AML-193 (cell line): Measurements from ENCODE around the gene SPP2.

Experiments
- DNase-seq, 2 experiments: peaks; one replicate each; lab custom pipeline; 2025; lab: John Stamatoyannopoulos, UW

Gene SPP2, protein sequence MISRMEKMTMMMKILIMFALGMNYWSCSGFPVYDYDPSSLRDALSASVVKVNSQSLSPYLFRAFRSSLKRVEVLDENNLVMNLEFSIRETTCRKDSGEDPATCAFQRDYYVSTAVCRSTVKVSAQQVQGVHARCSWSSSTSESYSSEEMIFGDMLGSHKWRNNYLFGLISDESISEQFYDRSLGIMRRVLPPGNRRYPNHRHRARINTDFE

DNA sequence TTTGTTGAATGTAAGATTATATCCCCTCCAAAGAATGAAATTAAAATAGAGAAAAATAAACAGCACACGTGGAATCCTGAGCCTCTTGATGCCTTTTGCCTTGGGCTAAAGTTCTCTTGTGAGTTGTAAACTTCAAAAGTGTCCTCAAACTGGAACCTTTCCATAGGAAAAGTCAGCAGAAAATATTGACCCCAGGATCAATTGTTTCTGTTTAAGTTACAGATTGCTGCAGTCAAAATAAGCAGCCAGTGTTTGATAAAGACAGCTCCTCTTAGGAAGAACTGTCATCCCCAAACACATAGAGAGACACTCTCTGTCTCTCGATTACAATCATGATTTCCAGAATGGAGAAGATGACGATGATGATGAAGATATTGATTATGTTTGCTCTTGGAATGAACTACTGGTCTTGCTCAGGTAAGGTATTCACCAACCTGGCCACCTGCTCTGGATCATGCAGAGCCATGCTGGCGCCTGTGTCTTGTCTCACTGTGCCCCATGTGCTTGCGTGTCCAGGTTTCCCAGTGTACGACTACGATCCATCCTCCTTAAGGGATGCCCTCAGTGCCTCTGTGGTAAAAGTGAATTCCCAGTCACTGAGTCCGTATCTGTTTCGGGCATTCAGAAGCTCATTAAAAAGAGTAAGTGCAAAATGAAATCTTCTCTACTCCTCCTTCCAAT, at the start of gene SPP2:
Gene SPP2 (plus strand): TSS at position 248 of the 681 bp plus-strand sequence. CDS start 85 bp downstream, at position 333.
- DNase-seq = no peak

DNA sequence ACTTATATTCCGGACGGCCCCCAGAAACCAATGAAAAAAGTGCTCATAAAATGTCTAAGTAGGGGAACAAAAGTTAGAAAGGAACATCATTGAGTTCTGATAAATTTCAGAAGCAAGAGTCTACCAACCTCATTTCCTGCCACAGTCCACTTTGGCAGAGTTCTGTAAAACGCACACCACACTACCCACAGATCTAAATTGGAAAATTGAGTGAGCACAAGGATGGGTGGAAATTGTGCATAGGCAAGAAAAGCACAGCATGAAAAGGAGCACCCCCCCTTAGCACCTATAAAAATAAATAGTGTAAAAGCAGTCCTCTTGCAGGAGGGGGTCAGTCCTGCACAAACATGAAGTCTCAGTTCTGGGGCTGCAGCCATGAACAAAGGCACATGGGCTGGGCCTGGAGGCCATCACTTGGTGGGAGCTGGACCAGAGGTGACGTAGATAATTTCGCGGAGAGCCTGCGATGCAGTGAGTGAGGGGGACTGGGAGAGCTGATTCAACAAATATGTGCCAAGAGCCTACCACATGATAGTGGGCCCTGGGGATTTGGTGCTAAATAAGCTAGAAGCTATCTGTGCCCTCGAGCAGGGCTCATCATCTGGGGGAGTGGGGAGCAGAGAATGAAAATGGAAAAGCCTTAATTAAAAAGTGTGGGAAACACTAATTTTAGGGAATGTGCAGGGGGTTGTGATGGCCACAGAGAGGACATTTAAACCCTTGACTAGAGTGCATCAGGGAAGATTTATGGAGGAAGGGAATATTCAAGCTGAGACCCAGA, 48.9 kb upstream of the SPP2 start:
- no peak for DNase-seq

DNA sequence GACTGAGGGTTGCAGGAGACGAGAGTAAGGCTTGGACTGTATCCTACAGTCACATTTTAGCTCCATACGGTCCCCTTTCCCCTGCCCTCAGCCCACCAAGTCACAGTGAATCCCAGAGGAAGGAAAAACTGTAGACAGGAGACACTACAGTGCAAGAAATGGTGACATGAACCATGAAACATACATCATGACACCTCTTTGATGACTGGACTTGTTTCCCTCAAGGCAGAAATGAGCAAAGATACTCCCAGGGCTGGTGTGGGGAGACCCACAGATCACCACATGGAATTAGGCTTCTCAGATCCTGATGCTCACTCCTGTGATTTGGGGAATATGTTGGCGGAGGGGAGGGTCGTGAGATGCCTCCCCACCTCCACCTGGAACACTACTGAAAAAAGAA, 48.2 kb upstream of the SPP2 start:
- DNase-seq = no peak

DNA sequence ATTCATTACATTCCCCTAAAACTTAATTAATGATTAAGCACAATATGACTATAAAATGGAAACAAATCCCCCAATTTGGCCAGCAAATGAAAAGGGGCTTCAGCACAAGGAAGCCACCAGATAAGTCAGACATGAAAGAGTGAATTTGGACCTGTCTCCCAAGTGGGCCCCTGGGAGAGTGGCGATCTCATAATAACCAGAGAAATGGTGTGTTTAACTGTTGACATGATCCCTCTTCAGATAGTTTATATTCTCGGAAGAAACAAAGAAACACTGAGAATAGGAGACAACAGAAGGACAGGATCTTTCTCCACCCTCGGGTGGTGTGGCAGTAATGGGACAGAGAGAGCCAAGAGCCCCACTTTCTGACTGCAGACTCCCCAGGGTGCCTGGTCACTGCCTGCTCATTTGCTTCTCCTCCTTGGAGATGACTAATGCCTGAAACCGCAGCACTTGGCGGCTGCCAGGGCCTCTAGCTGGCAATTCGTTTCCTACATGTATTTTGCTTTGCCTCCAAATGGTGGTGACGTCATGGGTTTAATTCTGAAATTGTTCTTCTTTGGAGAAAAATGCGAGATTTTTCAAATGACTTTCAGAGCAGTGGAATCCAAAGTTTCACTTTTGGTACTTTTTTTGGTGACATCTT, 46.4 kb upstream of the SPP2 start:
- no peak for DNase-seq

DNA sequence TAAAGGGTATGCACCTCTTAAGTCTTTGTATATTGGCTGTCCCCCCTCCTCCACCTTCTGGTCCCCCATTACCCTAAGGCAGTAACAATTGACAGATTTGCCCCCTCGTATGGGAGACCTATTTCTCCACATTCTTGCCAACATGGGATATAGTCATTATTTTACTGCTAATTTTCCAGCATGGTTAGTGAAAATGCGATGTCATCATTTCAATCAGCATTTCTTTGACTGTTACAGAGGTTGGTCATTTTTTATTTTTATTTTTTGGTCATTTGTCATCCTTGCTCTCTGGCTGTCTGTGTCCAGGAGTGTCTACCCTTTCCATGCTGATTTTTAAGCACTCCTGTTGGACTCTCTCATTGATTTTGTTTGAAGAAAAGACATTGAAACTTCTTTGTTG, 45.4 kb upstream of the SPP2 start:
- no peak for DNase-seq

DNA sequence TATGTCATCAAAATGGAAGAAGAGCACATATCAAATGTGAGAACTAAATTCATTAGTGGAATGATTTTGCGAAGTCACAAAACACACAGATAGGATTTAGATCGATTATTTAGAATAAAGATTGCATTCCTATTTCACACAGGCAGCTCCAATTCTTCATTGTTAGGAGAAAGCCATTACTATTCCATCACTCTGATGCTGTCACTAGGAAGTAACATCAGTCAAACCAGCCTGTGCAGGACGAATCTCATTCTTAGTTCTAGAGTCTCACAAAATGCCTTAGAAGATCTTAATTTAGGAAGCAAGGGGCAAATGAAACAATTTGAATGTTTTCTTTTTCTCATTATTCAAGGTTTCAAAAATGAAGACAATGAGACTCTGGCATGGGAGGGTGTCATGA, 44.0 kb upstream of the SPP2 start:
- DNase-seq = no peak

DNA sequence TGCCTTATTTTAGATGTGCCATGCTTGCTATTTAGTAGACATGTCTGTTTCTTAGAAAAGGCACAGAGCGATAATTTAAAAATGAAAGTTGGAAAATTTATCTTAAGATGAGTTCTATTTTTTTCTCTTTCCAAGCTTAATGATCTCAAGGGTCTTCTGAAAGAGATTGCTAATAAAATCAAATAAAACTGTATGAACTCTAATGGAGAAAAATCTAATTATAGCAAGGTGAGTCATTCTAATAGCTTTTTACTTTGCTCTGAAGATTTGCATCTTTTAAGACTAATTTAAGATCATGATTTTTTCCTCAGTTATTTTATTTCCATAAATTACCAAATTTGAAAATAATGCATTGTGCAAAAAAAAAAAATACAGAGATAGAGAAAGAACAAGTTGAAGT, 36.1 kb upstream of the SPP2 start:
- no peak for DNase-seq

DNA sequence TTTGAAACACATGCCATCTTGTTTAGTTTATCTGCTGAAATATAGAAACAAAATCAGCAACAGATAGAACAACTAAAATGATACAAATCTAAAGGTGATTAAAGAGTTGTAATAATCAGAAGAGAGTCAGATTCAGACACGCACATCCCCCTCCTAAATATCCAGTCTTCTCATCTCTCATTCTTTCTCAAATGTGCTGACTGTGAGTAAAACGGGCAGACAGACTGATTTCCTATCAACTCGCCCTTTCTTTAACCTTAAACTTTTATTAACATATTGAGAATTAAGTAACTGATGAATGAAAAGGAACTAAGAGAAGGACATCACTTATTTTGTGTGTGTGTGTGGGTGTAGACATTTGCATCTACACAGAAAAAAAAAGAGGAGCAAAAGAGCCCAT, 34.6 kb upstream of the SPP2 start:
- DNase-seq = no peak

DNA sequence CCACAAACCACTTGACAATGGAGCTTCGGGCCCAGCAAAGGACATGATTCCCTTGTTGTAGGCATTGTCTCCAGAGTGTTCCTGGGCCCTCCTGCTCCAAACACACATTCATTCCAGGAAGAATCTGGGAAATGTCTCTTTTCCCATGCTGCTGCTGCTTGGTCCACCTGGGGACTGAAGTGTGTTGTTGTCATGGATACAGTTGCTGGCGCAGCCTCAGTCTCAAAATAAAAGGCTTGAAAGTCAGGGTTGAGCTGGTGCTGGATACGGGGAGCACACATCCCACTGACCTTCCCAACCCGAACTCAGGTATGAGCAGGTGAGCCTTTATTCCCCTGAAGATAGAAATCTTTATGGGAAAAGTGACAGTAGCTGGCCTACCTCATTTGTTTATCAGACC, 30.6 kb upstream of the SPP2 start:
- no peak for DNase-seq

DNA sequence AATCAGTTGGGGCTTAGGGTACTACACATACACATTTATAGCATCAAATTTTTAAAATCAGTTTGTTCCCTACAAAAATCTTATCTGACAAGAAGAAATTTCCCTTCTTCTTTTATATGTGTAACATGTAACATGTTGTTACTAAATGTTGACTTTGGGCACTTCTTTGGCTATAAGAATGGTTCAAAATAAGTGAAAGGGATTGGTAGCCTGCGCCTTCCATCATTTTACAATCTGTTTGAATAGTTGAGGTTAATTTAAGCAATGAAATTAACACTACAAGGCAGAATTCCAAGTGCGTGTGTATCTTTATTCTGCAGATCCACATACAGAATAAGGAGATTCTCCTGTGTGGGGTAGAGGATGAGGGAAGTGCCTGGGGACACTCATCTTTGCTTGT, 30.2 kb upstream of the SPP2 start:
- no peak for DNase-seq

DNA sequence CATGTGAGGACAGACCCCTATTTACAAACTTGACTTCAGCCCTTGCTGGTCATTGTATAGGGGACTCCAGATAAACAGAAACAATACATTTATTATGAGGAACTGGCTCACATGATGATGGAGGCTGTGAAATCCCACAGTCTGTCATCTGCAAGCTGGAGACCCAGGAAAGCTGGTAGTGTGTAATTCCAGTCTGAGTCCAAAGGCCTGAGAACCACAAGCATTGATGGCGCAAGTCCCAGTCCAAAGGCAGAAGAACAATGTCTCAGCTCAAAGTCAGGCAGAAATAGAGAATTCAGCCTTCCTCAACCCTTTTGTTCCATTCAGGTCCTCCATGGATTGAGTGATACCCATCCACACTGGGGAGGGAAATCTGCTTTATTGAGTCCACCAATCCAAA, 28.1 kb upstream of the SPP2 start:
- DNase-seq = no peak

DNA sequence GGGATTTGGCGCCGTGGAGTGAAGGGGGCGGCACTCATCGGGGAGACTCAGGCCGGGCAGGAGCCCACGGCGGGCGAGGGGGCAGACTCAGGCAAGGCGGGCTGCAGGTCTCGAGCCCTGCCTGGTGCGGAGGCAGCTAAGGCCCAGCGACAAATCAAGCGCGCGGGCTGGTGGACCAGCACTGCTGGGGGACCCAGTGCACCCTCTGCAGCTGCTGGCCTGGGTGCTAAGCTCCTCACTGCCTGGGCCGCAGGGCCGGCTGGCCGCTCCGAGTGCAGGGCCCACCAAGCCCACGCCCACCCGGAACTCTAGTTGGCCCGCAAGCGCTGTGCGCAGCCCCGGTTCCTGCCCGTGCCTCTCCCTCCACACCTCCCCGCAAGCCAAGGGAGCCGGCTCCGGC, 26.2 kb upstream of the SPP2 start:
- no peak for DNase-seq

DNA sequence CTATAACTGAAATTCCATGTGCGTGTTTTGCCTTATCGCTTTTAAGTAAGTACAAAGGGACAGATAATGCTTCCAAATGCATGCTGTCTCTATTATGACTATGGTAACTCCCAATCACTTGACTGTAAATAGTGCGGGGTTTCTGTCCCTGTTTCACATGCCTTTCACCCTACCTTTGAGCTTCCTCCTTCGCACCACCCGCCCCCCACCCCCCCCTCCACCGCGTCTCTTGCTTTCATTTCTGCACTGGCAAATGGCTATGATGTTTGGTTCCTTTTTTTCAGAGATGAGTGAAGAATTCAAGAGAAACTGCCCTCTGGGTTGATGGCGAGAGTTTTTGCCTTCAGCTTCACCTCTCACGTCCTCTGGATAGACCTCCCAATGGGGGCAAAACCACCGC, 25.0 kb upstream of the SPP2 start:
- DNase-seq = no peak

DNA sequence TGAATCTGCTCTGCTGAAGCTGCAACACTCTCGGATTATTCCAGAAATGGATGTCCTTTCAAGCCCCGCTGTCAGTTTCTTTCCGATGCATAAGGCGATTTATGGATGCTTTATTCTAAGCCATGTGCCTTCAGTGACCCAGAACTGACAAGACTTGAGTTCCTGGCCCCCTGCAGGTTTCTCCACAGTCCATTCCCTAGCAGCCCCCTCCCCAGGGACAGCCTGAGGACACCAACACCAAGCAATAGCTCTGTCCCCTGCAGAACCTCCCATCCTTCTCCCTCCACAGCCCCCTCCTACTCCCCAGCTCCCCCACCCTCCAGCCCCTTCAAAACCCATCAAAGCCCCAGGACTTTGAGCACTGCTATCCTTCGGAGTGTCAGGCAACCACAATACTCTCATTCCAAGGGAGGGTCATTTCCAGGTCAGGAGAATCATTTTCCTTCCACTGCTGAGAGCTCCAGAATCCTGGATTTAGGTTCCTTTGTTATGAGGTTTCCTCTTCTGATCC, 24.6 kb upstream of the SPP2 start:
- no peak for DNase-seq

DNA sequence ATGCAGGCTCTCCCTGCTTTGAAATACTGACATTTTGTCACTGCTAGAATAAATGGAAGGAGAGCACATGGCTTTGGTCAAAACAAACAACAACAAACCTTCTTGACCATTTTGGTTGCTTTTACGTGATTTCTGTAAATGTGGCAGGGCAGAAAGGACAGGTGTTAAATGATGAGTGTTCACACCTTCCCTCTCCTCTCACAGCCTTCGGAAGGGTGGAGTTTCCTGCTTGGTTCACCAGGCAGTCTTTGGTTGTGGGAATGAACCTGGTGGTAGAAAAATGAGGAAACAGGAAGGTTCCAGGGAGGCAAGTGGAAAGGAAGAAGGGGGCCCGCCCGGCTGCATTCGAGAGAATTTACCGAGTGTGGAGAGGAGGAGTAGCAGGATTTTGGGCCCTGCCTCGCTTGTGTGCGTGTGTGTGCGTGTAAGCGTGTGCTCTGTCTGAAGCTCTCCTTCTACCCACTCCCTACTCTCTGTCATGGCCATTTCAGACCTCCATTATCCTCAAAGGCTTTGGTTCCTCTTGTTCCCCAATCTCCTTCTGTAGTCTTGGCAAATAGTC, 23.7 kb upstream of the SPP2 start:
- no peak for DNase-seq

DNA sequence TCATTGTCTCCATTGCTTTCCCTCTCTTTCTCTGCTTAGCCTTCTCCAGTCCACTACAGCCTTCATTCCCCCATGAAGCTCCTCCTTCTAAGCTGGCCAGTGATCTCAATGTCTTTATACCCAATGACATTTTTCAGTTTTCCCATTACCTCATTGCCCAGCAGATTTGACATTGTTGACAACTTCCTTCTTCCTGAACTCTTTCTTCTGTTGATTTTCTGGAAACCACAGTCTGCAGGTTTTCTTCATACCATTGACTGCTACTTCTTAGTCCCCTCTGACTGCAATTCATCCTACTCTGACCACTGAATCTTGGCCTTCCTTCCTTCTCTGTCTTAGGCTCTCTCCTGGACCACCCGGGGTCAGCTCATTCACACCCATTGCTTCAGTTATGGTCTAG, 22.9 kb upstream of the SPP2 start:
- no peak for DNase-seq

DNA sequence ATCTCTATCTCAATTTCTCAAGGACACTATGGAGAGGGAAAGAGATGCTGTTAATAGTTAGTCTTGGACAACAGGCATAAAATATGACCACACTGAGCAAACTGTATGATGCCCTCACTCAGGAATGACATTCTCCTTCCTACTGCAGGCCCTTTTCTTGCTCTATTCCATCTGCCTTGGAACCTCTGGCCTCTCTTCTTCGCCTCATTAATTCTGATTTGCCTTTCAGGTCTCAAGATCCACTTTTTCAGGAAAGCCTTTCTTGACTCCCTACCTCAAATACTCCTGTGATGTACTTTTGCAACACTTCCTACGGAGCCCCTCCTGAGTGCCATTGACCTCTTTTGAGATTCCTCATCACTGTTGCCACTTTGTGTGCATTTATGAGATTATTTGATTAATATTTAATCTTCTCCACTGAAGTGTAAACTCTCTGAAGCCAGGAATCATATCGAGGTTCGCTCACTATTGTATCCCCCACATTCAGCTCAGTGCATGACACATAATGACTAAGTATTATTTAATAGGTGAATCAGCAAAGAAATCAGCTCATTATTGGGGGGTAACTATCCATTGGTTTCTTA, 21.3 kb upstream of the SPP2 start:
- DNase-seq = no peak

DNA sequence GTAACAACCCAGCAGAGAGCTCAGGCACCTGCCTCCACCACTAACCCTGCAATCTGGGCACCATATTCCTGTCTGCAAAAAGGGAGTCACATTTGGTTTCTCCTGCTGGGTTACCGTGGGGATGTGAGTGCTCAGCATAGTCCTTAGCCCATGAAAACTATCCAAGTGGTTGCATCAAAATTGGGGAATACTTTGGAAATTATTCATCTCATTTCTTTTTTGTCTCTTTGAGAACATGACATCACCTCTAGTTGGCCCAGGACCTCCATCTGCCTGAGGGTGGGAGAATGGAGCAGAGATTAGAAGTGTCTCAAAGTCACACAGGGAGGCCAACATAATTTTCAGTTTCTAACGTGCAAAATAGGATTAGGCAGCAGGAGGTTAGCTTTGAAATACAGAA, 19.3 kb upstream of the SPP2 start:
- DNase-seq = no peak

DNA sequence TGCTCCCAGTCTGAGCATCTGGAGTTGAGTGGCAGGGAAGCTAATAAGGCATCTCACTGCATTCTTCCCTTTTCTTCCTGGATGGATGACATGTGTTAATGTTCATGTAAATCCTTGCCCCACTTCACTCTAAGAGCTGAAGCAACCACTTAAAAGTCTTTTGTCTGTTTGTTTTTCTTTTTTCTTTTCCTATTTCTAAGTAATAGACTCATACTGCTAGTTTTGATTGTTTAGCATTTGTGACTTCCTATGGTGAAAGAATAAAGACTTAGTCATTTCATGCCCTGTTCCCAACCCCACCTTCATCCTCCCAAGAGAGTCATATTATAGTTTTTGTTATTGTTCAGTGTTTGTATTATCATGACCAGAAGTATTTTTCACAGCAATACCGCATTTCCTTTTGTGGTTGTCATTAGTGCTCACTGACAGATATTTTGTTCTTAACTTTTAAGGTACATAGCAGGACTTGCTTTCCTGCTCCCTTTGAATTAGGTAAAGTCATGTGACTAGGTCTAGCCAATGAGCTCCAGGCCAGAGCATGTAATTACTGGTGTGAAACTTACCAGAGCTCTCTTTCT, 18.1 kb upstream of the SPP2 start:
- DNase-seq = no peak

DNA sequence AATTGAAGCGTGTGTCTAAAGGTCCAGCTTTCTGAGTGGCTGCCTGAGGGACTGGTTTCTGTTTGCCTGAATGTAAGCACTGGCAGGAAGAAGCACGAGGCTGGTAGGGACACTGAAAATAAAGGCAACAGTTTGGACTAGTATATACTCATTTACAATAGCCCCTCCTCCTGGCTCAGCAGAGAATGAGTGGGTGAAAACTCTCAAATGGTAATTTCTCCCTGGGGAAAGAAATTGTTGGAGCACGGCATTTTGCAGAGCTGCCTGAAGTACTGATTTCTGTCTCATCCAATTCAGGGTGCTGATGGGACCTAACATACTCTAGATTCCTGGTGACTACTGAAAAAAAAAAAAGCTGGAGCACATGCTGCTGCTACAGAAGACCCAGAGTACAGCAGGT, 17.3 kb upstream of the SPP2 start:
- no peak for DNase-seq

DNA sequence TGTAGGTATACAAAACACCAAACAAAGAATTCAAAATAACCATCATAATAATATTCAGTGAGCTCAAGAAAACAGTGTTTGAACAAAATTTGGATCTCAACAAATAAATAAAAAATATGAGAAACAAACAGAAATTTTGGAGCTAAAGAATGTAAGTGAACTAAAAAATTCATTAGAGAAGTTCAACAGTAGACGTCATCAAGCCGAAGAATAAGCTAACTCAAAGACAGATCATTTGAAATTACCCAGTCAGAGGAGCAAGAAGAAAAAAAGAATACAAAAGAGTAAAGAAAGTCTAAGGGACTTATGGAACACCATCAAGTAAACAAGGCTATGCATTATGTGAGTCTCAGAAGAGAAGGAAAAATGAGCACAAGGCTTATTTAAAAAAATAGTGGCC, 16.6 kb upstream of the SPP2 start:
- DNase-seq = no peak
